ENCODE data around the gene C16orf86.
"Not testable (repeated sequence)": the region's sequence is repeated elsewhere in the genome, so short reads cannot be mapped to it uniquely, and the experiment has no call there.

C16orf86 gene

DNA sequence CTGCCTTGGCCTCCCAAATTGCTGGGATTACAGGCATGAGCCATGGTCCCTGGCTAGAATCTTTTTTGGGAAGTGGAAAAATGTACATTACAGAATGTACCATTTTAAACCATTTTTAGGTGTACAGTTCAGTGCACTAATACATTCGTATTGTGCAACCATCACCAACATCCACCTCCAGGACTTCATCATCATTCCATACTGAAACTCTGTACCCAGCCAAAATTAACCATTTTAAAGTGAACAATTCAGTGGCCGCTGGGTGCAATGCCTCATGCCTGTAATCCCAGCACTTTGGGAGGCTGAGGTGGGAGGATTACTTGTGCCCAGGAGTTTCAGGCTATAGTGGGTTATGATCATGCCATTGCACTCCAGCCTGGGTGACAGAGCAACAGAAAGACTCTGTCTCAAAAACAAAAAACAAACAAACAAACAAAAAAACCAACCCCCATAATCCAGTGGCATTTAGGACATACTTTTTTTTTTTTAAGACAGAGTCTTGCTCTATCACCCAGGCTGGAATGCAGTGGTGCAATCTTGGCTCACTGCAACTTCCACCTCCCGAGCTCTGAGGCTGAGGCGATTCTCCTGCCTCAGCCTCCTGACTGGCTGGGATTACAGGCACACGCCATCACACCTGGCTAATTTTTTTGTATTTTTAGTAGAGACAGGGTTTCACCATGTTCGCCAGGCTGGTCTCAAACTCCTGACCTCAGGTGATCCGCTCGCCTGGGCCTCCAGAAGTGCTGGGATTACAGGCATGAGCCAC lies 27.1 kb downstream of the C16orf86 start:
- not testable (repeated sequence) for DNase-seq (ENCODE audit: low read depth, low spot score)

DNA sequence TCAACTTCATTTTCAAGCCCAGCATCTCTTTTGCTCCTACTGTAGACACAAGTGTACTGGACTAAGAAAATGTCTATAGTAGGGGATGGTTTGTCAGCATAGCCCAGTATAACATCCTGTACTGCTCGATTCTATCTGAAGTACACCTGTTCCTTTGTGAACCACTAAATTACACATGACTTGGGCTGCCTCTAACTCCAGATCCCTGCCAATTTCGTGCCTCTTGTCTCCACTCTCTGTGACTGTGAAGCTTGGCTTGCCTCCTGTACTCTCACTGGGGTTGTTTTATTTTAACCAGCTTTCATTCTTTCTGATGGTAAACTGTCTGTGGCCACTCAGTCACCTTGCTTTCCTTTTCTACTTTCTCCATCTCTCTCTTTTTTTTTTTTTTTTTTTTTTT lies 28.0 kb downstream of the C16orf86 start:
- DNase-seq (ENCODE audit: low read depth, low spot score), result no peak

- no peak for DNase-seq (ENCODE audit: low read depth, low spot score)
Measured at GRCh38 chr16:67697422-67698185, 31.0 kb downstream of the C16orf86 start.

GRCh38 chr16:67699265-67699664 lies 32.7 kb downstream of the C16orf86 start:
- no peak for DNase-seq (ENCODE audit: low read depth, low spot score)

- DNase-seq (ENCODE audit: low read depth, low spot score), result no peak
Measured at GRCh38 chr16:67701420-67701819, 34.8 kb downstream of the C16orf86 start.

DNA sequence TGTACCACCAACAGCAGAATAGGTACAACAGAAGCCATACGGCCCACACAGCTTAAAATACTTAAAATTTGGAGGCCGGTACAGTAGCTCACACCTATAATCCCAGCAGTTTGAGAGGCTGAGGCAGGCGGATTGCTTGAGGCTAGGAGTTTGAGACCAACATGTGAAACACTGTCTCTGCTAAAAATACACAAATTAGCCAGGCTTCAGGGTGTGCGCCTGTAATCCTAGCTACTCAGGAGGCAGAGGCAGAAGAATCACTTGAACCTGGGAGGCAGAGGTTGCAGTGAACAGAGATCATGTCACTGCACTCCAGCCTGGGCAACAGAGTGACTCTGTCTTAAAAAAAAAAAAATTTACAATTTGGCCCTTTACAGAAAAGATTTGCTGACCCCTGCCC lies 35.5 kb downstream of the C16orf86 start:
- DNase-seq (ENCODE audit: low read depth, low spot score), result no peak

DNA sequence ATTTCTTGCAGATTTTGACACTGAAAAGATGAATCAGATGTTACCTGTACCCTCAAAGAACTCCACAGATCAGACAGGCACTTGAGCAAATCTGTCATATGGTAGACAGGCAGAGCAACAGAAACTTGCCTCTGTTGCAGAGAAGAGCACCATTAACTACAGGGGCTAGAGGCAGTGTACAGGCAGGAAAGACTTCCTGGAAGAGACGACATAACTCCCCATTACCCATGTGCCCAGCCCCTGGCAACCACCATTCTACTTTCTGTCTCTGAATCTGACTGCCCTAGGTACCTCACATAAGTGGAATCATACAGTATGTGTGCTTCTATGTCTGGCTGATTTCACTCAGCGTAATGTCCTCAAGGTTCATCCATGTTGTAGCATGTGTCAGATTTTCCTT lies 37.0 kb downstream of the C16orf86 start:
- no peak for DNase-seq (ENCODE audit: low read depth, low spot score)

DNA sequence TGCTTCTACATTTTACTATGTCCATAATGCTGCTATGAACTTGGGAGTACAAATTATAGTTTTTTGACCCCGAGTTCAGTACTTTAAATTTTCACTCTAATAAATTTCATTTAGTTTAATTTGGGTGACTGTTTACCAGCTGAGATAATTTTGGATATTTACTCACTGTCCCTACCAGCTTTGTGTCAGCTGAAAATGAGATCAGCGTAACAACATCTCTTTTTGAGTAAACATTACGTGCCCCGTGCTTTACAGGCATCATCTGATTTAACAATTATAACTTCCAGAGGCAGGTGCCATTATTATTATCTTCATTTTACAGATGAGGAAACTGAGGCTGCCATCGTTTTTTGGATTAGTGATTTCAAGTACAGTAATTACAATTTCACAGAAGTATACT lies 37.5 kb downstream of the C16orf86 start:
- DNase-seq (ENCODE audit: low read depth, low spot score), result no peak

DNA sequence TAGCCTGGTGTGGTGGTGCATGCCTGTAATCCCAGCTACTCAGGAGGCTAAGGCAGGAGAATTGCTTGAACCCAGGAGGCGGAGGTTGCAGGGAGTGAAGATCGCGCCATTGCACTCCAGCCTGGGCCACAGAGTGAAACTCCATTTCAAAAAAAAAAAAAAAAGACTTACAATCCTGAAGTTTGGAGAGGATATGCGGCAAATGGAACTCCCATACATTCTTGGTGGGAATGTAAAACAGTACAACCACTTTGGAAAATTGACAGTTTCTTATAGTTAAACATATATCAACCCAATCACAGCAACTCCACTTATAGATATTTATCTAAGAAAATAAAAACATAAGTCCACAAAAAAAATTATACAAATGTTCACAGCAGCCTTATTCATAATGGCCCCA lies 40.6 kb downstream of the C16orf86 start:
- no peak for DNase-seq (ENCODE audit: low read depth, low spot score)

DNA sequence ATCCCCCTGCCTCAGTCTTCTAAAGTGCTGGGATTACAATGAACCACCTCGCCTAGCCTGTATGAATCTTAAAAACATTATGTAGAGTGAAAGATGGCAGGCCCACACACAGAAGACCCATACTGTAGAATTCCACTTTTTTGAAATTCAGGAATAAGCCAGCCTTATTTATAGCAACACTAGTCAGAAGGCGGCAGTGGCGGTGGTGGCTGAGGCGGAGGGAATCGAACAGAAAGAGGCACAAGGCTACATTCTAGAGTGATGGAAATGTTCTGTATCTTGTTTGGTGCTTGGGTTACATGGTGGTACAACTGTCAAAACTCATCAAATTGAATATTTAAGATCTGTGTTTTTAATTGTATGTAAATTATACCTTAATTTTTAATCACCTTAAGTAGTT lies 41.2 kb downstream of the C16orf86 start:
- no peak for DNase-seq (ENCODE audit: low read depth, low spot score)

GRCh38 chr16:67708368-67708771 lies 41.8 kb downstream of the C16orf86 start:
- DNase-seq (ENCODE audit: low read depth, low spot score), result no peak

- DNase-seq (ENCODE audit: low read depth, low spot score), result no peak
Measured at GRCh38 chr16:67709050-67709449, 42.4 kb downstream of the C16orf86 start.

- no peak for DNase-seq (ENCODE audit: low read depth, low spot score)
Measured at GRCh38 chr16:67710607-67711006, 44.0 kb downstream of the C16orf86 start.

DNA sequence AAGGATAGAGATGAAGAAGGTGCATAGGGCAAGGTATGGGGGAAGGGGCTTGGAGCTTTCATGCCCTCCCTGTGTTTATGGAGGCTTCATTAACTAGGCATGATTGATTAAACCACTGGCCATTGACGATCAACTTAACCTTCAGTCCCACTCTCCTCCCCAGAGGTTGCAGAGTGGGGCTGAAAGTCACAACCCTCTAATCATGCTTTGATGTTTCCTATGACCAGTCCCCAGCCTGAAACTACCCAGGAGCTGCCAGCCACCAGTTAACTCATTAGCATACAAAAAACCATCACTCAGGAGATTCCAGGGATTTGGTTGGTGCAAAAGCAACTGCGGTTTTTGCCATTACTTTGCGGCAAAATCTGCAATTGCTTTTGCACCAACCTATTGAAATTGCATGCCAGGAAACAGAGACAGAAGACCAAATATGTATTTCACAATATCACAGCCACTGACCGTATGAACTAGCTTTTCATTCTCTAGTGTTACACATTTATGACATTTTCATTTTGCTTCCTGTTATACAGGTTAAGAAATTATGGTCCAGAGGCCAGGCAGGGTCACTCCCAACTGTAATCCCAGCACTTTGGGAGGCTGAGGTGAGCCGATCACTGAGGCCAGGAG lies 47.1 kb downstream of the C16orf86 start:
- no peak for DNase-seq (ENCODE audit: low read depth, low spot score)

- no peak for DNase-seq (ENCODE audit: low read depth, low spot score)
Measured at GRCh38 chr16:67714522-67714921, 47.9 kb downstream of the C16orf86 start.

GRCh38 chr16:67716097-67716496 lies 49.5 kb downstream of the C16orf86 start:
- DNase-seq (ENCODE audit: low read depth, low spot score), result no peak

All from iPS DF 19.7 (cell line).